HG03064 (cell line): ENCODE results near the gene BCL2.

Source experiments
- ATAC-seq: cut with Tn5 transposase; IDR thresholded peaks from one replicate; pipeline ENCODE4 v1.9.1; 2021; ENCODE audit warnings: low read depth; ENCODE audit not compliant: unreplicated experiment

BCL2 gene

DNA sequence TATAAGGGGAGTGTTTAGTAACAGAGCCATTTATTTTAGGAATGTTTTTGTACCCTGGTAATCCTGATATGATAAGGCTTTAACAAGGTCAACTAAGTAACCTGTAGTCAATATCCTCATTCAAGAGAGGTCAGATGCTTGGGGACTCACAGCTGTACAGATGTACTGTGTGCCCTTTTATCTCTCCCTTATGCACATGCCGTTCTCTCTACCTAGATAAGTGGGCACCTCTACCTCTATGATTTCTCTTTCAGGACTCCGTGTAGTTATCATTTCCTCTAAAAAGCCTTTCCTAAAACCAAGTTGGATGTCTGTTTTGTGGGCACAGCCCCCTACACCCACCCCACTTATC is 132.4 kb downstream of the BCL2 start:
- ATAC-seq: no peak

DNA sequence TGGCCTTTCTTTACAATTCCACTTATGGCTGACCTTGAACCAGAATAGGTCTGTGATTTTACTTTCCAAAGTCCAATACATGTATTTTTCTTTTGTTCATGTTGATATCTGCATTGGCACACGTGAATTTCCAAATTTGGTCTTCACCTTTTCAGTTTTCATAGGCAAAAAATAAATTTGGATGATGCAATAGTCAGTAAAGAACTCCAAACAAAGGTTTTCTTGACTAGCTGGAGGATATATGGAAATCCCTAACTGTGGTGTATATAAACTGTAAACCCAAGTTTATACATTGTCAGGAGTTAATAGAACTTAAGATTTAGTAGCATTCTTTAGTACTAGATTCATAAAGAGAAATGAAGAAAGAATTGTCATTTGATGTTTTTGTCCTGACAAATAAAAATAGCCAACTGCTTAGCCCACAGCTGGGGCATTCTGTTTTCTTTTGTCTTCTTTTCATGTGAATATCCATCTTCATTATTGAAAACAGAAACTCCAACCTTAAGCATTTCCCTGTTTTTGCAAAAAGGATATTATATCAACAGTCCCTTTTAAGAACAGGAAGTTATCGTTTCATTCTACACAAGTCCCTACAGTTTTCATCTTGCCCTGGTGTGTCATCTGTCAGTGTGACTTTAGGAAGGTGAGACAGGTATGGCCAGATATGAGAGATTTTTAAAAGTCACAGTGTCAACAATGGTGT is 132.9 kb downstream of the BCL2 start:
- no peak for ATAC-seq

DNA sequence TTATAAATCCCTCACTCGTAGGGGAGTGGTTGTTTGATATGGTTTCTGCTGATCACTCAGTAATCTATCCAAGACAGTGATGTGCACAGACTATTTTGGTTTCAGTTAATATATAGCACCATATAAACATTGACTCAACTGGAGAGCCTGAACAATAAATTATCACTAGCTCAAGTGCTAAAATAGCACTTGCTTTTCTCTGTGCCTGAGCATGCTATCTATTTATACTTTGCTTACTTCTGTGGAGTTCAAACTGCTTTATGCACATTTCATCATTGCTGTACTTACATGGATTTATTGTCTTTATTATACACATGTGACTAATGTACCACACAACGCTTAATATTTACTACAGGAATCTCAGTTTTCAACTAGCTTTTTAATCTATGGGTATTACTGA is 133.6 kb downstream of the BCL2 start:
- no peak for ATAC-seq

DNA sequence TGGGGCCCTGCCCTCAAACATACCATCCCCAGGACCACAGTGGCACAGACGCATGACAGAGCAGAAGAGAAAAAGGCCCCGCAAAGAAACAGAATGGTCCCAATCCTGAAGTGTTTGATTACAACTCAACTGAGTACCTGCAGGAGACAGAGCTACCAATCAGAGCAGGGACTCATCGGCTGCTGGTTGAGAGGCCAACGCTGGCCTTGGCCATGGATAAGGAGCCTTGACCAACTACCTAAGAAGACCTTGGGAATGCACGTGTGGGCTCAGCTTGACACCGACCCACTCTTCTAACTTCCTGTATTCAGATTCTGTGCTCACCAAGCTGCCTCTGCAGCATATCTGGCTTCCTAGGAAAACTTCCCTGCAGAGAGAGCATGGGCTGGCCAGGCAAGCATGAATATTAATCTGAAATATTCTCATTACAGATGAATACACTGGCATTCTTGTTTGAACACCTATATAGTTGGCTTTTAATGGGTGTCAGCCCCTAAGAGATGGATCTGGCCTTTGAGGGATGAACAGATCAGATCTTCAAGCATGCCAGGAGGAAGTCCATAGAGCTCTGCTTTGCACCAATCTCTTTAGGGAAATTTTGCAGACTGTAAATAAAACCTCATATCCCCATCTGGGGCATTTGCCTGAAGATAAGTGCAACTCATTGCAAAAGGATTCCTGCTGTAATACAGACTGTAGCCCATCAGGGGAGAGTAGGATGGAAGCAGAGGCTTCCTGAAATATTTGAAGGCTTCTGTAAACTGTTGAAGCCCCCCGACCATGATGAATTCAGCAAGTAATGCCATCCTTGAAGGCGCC is 135.4 kb downstream of the BCL2 start:
- ATAC-seq: no peak

DNA sequence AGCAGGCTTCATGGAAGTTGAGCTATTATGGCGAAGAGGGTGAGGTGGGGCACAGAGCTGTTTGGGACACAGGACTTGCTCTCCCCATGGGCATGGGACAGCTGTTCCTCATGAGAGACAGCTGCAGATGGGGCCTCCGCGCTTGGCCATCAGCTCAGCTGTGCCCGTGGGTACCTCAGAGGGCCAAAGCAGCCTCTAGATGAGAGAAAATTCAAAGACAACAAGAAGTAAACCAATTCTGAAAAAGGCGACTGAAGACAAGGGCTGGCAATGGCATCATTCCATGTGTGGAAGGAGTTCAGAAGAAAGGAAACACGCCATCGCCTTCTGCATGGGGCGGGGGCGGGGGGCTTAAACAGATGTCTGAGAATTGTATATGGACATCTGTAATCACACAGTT is 136.2 kb downstream of the BCL2 start:
- no peak for ATAC-seq

DNA sequence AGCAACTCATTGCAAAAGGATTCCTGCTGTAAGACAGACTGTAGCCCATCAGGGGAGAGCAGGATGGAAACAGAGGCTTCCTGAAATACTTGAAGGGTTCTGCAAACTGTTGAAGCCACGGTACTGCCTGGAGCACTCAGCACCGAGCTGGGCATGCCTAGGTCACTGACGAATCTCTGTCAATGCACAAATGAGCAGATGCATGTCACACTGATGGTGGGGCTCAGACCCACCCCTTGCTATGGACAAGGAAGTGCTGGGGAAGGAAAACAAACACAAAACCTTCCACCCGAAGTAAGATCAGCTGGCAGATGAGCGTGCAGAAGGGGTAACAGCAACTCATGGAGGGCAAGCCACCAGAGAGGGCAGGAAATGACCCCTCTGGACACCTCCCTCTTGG is 136.7 kb downstream of the BCL2 start:
- no peak for ATAC-seq

DNA sequence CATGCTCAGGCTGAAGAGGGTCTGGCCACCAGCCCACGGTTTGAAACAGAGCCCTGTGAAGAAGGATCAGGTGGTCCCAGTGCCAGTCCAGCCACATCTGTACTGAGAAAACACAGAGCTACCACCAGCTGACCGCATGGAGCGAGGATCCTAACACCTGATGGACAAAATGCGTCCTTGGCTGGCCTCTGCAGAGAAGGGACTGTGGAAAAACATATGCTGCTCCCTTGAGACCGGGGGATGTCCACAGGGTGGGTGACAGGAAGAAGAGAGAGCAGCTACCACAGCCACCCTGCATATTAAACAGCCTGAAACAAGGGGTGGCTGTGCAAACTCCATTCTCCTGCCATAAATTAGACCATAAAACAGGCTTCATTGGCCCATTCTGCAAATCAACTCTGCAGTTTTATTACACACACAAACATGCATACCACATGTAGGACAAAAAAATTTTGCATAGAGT is 137.2 kb downstream of the BCL2 start:
- no peak for ATAC-seq

DNA sequence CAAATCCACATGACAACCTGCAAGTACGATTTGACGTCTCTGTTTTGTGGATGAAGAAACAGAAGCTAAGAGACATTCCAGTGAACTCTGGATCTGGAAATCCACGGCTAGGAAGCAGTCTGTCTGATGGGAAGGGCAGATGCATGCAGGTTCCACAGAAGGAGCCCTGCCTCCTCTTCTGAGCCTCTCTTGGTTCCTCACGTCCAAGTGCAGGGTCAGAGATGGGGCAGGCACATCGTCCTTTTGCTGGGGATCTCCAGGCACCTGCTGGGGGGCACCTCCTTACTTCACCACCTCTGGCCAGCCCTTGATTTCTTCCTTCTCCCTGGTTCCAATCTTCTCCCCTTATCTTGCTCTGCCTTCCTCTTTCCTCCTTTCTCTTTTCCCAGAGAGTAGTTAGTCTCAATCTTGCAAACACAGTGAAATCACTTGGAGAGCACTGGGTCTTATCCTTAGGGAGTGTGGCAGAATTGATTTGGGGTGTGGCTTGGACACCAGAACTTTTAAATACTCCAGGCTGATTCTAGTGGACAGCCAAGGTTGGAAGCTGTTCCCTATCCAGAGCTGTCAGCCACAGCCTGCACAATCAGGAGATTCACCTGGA is 137.8 kb downstream of the BCL2 start:
- ATAC-seq: no peak

DNA sequence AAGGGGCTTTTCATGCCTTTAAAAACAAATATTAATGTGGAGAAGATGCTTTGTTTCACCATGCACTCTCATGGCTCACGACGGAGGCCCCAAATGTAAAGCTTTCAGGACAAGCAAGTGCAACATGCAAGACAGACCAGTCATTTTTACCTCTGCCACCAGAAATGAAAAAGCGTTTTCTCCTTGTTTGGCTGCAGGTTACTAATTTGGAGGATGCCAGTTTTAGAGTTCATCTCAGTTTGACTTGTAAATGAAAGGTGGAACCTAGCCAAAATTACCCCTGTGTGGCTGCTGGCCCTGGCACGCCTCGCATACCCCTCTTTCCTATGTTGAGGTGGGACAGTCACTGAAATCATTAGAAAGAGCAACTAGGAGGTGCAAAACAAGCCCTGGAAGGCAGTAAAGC is 138.6 kb downstream of the BCL2 start:
- peak; percentile 49 for ATAC-seq

DNA sequence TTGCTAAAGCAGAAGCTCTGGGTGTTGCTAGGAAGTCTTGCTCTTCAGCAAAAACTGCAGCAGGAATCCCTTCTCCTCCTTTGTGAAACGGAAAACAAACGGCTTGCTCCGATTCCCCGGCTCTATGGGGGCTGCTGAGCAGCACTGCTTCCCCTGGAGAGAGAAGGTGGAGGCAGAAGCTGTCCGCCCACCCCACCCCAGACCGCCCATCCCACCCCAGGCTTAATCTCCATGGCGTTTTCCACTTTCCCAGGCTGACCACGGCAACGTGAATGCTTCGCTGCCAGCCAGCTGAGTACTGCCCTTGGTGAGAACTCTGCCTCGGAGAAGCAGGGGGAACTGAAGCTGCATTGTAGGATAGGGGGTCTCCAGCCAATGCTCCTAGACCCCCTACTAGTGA is 139.2 kb downstream of the BCL2 start:
- ATAC-seq: no peak

DNA sequence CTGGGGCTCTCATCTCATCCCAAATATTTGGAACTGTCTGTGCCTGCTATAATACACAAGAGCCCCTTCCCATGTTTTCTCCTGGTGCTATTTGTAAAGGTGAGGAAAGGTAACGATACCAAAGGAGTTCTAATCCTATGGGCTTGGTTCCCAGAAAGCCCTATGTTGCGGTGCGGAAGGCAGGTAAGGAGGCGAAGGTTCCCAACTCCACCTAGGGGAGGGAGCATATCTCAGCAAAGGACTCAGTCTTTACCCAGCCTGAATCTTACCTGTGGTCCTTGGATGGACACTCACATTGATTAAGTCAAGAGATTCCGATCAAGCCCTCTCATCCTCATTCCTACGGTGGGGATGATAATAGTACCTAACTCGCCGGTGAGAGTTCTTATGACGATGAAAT is 140.1 kb downstream of the BCL2 start:
- no peak for ATAC-seq

DNA sequence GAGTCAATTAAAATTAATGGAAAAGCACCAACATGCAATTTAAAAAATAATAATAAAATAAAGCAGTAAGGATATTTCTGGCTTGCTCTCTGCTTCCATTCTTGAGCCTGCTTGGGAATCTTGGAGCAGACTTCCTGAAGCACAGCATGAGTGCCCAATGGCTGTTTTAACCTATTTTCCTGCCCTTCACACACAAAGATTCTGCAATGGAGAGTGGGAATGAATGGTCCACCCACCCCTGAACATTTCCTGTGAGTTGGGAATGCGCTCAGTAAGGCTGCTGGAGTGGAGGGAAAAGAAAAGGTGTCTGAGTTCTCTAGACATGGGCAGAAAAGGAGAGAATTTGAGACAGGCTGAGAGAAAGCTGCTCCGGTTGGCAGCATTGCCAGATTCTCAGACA is 140.6 kb downstream of the BCL2 start:
- ATAC-seq: no peak

DNA sequence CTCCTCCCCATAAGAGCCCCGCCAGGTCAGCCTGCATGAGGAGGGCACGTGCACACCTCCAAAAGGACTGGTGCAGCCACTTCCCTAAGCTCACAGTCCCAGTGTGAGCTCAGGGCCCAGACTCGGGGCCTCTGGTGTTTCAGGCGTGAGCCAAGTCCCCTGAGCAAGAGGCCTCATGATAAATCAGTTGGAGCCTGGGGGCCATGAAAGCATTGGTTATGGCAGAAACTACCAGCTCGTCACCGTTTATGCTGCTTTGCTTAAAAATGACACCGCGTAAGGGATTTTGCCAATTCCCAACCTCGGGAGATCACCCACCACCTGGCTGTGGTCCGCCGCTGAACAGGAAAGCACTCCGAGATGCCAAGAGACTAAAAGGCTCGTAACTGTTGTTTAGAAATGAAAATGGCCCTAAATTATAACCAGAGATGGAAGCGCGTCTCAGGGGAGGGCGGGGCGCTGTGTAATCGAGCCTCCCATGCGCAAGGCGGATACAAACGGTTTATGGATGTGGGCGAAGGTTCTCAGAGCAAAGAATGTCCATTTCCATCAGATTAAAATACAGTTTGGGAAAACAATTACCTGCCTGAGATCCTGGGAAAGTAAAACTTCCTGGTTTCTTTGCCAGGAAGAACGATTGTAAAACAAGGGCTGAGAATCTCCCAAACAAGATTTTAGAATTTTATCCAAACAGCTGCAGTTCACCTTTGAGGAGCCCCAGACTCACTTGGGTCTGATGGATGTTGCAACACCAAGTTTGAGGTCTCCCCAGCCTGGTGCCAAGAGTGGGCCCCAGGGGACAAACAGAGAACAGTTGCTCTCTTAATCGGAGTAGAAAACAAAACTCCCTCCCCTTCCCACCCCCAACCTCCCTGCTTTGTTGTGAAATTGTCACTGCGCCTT is 141.4 kb downstream of the BCL2 start:
- ATAC-seq: no peak

DNA sequence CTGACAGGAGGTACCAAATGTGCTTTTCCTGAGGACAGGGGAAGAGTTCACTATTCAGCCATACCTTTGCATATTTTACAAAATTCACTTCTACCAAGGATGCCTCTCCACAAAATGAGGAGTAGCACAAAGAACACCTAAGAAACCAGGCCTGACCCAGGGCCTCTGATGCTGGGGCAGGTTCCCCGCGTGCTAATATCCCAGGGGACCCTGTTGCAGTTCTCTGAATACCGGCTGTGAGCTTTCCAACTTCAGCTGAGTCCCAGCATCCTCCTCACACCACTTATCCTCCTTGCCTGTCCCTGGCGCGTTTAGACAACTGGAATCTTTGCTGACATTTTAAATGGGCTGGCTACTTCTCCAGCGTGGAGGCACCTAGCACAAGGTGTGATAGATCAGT is 142.3 kb downstream of the BCL2 start:
- no peak for ATAC-seq

DNA sequence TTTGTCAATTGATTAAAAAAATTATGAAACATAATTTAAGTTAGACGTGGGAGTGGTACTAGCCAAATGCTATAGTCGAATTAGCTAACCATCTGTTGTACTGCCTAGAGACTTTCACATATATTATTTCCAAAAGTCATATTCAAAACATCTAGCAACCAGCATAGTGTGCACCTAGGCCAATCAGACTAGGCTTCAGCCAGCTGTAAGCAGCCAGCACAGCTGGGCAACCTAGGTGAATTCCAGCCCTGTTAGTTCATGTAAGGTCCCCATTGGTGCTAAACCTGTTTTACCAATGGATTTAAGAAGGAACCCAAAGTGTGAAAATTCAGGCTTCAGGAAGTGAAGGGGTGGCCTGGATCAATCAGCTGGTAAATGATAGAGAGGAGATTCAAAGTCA is 144.3 kb downstream of the BCL2 start:
- ATAC-seq: no peak

DNA sequence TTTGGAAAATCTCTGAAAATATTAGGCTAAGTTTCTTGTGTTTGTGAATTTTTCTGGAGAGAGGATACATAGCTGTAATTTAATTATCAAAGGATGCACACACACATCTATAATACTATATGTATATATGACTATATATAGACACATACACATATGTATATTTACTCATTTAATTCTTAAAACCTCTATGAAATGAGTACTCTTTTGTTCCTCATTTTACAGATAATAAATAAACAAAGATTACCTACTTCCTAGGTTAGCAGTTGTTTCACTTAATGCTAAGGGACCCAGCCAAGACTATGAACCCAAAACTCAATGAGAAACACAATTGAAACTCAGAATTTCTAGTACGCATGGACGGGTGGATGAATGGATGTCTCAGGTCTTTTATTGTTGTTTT is 145.6 kb downstream of the BCL2 start:
- no peak for ATAC-seq

DNA sequence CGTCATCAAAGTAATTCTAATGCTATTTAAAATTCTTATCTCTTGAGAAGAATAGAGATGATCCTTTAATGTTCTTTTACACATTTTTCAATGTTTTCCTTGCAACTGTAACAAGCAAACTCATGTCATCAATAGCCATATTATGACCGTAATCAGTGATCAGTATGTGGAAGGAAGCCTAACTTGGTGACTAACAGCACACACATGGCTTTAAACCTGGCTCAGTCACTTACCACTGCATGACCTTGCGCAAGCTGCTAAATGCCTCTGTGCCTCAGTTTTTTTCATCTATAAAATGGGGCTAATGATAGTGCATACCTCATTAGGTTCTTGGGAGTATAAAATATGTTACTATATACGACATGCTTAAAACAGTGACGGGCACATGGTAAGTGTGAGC is 149.7 kb downstream of the BCL2 start:
- no peak for ATAC-seq

DNA sequence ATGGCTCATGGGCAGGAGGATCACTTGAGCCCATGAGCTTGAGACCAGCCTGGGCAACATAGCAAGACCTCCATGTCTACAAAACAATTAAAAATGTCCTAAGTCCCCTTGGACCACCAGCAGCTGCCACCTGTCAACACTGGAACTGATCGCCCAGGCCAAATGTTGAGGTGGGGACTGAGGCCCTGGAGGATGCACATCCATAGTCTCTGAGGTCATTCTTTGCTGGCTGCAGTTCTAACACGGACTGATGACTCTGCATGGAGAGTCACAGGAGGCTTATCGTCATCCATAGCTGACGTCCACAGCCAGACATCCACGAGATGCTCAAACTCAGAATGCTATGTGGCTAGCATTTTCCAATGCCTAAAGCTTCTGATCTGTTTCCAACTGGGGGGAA is 151.3 kb downstream of the BCL2 start:
- no peak for ATAC-seq

DNA sequence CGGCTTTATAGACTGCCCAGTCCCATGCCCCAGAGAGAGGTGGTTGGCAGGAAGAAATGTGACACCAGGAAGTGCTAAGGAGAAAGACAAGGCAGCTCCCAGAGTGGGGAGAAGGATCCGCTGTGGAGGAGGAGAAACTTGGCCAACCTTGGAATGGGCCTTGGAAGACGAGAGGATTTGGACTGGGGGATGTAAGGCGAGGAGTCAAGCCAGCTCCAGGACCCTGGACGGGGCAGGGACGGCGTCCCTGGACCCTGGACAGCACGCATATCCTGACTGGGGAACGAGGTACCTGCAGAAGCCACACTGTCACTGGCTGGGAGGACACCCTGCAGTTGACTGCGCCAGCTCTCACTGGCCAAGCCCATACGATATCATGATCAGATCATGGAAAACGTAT is 153.4 kb downstream of the BCL2 start:
- ATAC-seq: no peak

DNA sequence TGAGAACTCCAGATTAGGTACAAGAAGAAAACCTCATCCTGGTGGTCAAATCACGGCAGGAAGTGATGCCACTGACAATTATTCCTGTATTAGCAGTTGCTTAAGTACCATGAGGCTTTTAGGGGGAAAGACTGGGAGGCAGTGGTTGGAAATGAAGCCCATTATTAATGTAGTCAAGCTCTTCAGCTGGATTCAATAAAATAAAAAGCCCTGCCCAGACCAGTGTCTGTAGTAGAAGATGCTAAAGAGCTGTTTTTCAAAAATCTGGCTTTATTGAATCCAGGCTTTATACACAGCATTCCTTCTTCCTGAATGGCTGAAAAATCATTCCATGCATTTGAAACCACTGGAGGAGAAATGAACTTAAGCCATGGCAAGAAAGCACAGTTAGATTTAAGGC is 155.2 kb downstream of the BCL2 start:
- no peak for ATAC-seq
